ENCODE measurements around the gene SLC7A9. TPM values are rescaled to one million over a fixed set of nuclear protein-coding genes. Genes with fewer than 3 reads are reported as not detected.
"Not testable (repeated sequence)": the region's sequence is repeated elsewhere in the genome, so short reads cannot be mapped to it uniquely, and the experiment has no call there.

The SLC7A9 gene
- total RNA-seq, 4 donors from 2014 or later: 0.96 TPM; not detected in 3

DNA sequence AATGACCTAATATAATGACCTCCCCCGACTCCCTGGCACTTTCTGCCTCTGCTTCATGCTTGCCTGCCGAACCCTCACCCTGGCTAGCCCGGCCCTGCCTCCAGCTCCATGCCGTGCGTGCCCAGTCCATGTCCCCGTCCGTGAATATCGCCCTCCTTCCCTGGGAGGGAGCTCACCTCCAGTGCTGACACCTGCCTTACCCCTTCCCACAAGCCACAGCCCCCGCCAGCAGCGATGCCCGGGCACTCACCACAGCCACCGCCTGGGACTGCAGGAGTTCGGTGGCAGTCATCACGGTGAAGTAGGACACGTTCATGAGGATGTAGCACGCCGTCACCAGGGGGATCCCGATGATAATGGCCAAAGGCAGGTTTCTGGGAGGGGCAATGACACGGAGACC, 10.0 kb downstream of the SLC7A9 start:
- no peak overlapping the region for H3K27ac ChIP-seq
- TF ChIP-seq POLR2A (IDR thresholded peaks at IDR 0.05) (no peak), POLR2AphosphoS5 (IDR thresholded peaks at IDR 0.05) (no peak), EP300 (IDR thresholded peaks at IDR 0.05) (no peak)
- ATAC-seq: no peak
- 93 to 98% methylated on average over 5 of the region's 19 CpGs for WGBS, 2 donors (ENCODE audit: low coverage in 1 of 2)
- no peak overlapping the region for H3K4me3 ChIP-seq
- H3K9me3 ChIP-seq: no peaks in the 10 kb centered on the region
- peaks cover 12% of the 10 kb centered on the region for H3K27me3 ChIP-seq
- H3K4me1 ChIP-seq: no peaks in the 10 kb centered on the region
- no peaks in the 10 kb centered on the region for H3K36me3 ChIP-seq

DNA sequence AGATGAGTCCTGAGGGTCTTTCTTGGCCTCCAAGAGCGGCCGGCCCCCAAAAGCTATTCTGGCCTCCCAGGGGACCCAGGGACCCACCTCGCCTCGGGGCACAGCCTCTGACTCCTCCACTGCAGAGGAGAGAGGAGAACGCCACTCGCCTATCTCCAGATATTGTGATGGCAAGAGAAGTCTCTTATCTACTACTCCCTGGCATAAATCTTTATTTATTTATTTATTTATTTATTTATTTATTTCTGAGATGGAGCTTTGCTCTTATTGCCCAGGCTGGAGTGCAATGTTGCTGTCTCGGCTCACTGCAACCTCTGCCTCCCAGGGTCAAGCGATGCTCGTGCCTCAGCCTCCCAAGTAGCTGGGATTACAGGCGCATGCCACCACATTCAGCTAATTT, 11.0 kb downstream of the SLC7A9 start:
- WGBS, 2 donors (ENCODE audit: low coverage in 1 of 2): 83 to 96% methylated on average over 6 to 10 of the region's 10 CpGs
- Histone ChIP-seq H3K36me3 (no peaks in the 10 kb centered on the region), H3K4me1 (no peaks in the 10 kb centered on the region), H3K4me3 (no peak overlapping the region), H3K27ac (no peak overlapping the region), H3K9me3 (no peaks in the 10 kb centered on the region), H3K27me3 (peaks cover 2% of the 10 kb centered on the region)
- ATAC-seq: no peak
- TF ChIP-seq EP300 (IDR thresholded peaks at IDR 0.05) (no peak), POLR2AphosphoS5 (IDR thresholded peaks at IDR 0.05) (no peak), POLR2A (IDR thresholded peaks at IDR 0.05) (no peak)
- TF ChIP-seq, protein P1, sequence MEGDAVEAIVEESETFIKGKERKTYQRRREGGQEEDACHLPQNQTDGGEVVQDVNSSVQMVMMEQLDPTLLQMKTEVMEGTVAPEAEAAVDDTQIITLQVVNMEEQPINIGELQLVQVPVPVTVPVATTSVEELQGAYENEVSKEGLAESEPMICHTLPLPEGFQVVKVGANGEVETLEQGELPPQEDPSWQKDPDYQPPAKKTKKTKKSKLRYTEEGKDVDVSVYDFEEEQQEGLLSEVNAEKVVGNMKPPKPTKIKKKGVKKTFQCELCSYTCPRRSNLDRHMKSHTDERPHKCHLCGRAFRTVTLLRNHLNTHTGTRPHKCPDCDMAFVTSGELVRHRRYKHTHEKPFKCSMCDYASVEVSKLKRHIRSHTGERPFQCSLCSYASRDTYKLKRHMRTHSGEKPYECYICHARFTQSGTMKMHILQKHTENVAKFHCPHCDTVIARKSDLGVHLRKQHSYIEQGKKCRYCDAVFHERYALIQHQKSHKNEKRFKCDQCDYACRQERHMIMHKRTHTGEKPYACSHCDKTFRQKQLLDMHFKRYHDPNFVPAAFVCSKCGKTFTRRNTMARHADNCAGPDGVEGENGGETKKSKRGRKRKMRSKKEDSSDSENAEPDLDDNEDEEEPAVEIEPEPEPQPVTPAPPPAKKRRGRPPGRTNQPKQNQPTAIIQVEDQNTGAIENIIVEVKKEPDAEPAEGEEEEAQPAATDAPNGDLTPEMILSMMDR (IDR thresholded peaks at IDR 0.05): no peak

DNA sequence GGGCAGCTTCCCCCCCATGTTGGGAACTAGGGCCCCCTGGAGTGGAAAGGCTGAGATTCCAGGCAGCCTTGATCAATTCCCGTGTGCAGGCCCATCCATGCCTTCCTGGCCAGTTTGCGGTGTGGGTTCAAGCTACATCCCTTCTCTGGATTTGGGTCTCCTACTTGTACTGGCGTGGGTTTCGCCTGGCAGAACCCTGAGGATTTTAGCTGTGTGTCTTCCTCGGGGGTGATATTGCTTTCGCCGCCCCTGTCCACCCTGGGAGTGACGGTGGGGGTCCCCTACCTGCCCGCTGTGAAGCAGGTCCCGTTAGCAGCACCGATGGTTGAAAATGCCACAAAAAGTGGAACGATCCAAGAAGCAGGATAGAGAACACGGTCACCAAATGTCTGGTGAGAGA, 11.4 kb downstream of the SLC7A9 start:
- no peaks in the 10 kb centered on the region for H3K4me1 ChIP-seq
- H3K4me3 ChIP-seq: no peak overlapping the region
- no peak for ATAC-seq
- H3K27ac ChIP-seq: no peak overlapping the region
- H3K36me3 ChIP-seq: no peaks in the 10 kb centered on the region
- no peaks in the 10 kb centered on the region for H3K9me3 ChIP-seq
- TF ChIP-seq POLR2AphosphoS5 (IDR thresholded peaks at IDR 0.05) (no peak), POLR2A (IDR thresholded peaks at IDR 0.05) (no peak), EP300 (IDR thresholded peaks at IDR 0.05) (no peak)
- TF ChIP-seq, protein P1 (IDR thresholded peaks at IDR 0.05): no peak
- H3K27me3 ChIP-seq: no peaks in the 10 kb centered on the region
- WGBS, 2 donors (ENCODE audit: low coverage in 1 of 2): no CpG with 5 or more reads among the region's 13 CpGs

DNA sequence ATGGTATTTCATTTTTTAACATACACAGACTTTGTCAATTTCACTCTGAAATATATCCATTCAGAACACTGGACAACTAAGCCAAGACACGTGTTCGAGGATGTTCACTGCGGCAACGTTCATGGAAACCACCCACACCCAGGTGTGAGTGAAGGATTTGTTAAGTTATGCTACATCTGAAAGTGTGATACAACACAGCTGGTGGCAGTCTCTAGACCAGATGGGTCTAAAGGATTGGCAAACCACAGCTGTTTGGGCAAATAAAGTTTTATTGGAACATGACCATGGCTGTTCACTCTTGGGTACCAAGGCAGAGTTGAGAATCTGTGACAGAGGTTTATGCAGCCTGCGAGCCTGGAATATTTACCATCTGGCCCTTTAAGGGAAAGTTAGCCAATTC, 12.0 kb downstream of the SLC7A9 start:
- ATAC-seq: no peak
- WGBS, 2 donors (ENCODE audit: low coverage in 1 of 2): 65 to 80% methylated on average over 5 of the region's 5 CpGs

DNA sequence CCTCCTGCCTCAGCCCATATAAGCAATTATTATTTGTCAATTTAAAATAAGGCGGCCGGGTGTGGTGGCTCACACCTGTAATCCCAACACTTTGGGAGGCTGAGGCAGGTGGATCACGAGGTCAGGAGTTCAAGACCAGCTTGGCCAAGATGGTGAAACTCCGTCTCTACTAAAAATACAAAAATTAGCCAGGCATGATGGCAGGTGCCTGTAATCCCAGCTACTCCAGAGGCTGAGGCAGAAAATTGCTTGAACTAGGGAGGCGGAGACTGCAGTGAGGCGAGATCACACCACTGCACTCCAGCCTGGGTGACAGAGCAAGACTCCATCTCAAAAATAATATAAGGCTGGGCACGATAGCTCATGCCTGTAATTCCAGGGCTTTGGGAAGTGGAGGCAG, 12.7 kb downstream of the SLC7A9 start:
- H3K27me3 ChIP-seq, H3K9me3 ChIP-seq, H3K4me1 ChIP-seq, H3K4me3 ChIP-seq, H3K36me3 ChIP-seq, H3K27ac ChIP-seq, ATAC-seq: not testable (repeated sequence)
- WGBS, 2 donors (ENCODE audit: low coverage in 1 of 2): 87 to 91% methylated on average over 4 of the region's 7 CpGs

More for the DNA sequence above, 12.0 kb downstream of the SLC7A9 start:
- Histone ChIP-seq H3K4me3 (no peak overlapping the region), H3K36me3 (no peaks in the 10 kb centered on the region), H3K27ac (no peak overlapping the region), H3K9me3 (no peaks in the 10 kb centered on the region), H3K4me1 (no peaks in the 10 kb centered on the region), H3K27me3 (no peaks in the 10 kb centered on the region)
- TF ChIP-seq, protein P1 (IDR thresholded peaks at IDR 0.05): no peak
- TF ChIP-seq POLR2A (IDR thresholded peaks at IDR 0.05) (no peak), EP300 (IDR thresholded peaks at IDR 0.05) (no peak), POLR2AphosphoS5 (IDR thresholded peaks at IDR 0.05) (no peak)

DNA sequence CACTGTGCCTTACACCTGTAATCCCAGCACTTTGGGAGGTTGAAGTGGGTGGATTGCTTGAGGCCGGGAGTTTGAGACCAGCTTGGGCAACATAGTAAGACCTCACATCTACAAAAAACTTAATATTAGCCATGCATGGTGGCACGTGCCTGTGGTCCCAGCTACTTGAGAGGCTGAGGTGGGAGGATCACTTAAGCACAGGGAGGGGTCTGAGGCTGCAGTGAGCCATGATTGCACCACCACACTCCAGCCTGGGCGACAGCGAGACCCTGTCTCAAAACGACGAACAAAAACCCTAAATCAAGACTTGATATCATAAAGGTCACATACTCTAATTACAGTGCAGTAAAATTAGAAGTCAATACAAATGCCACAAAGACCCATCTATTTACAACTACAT, 17.4 kb downstream of the SLC7A9 start:
- no peaks in the 10 kb centered on the region for H3K9me3 ChIP-seq
- no peaks in the 10 kb centered on the region for H3K27me3 ChIP-seq
- 83 to 85% methylated on average over 4 to 6 of the region's 6 CpGs for whole genome bisulfite sequencing, 2 donors (ENCODE audit: low coverage in 1 of 2)
- no peak overlapping the region for H3K4me3 ChIP-seq
- TF ChIP-seq POLR2AphosphoS5 (IDR thresholded peaks at IDR 0.05) (no peak), POLR2A (IDR thresholded peaks at IDR 0.05) (no peak), EP300 (IDR thresholded peaks at IDR 0.05) (no peak)
- no peak overlapping the region for H3K27ac ChIP-seq
- no peaks in the 10 kb centered on the region for H3K4me1 ChIP-seq
- H3K36me3 ChIP-seq: no peaks in the 10 kb centered on the region
- no peak for ATAC-seq

DNA sequence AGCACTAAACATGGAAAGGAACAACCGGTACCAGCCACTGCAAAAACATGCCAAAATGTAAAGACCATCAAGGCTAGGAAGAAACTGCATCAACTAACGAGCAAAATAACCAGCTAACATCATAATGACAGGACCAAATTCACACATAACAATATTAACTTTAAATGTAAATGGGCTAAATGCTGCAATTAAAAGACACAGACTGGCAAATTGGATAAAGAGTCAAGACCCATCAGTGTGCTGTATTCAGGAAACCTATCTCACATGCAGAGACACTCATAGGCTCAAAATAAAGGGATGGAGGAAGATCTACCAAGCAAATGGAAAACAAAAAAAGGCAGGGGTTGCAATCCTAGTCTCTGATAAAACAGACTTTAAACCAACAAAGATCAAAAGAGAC, 21.5 kb downstream of the SLC7A9 start:
- H3K4me3 ChIP-seq, ATAC-seq, H3K36me3 ChIP-seq, H3K27me3 ChIP-seq, H3K27ac ChIP-seq, H3K9me3 ChIP-seq, H3K4me1 ChIP-seq: not testable (repeated sequence)
- no CpG with 5 or more reads among the region's 2 CpGs for WGBS, 2 donors (ENCODE audit: low coverage in 1 of 2)

Measured in gastroesophageal sphincter (tissue), 4 donors.